SK-N-SH (cell line): ENCODE data around the gene DR1. TPM values are rescaled to one million over a fixed set of nuclear protein-coding genes. Genes with fewer than 3 reads are reported as not detected.

ENCODE experiments used
- CTCF ChIA-PET: fragments of 300-600, 350-600 bp; formaldehyde crosslinking; extraction: SDS; loops from one replicate; lab custom pipeline; 2021; lab: Yijun Ruan, JAX
- POLR2A ChIA-PET: fragments of 350-600 bp; sonication (Branson Sonifier 250); formaldehyde crosslinking; extraction: SDS; loops from one replicate; lab custom pipeline; 2020; ENCODE audit warnings: antibody characterized with exemption, inconsistent platforms; lab: Yijun Ruan, JAX
- DNase-seq: peaks from one replicate; pipeline ENCODE4 v3.0.0; 2012
- H2AFZ ChIP-seq: fragments of 200-600 bp; sonication (generic); 2 replicates; pipeline ENCODE4 v1.8.1; 2016; ENCODE audit warnings: antibody characterized with exemption, mild to moderate bottlenecking, low read depth
- H3F3A ChIP-seq: fragments of 200-600 bp; sonication (generic); replicated peaks from 2 replicates; pipeline ENCODE3; 2016; ENCODE audit warnings: antibody characterized with exemption, mild to moderate bottlenecking; ENCODE audit not compliant: insufficient read depth
- H3K27ac ChIP-seq, 2 experiments: fragments of 200-500 bp in 1 of 2; fragments of 200-600 bp in 1 of 2; sonication (Bioruptor generic) in 1 of 2; sonication (generic), shearing (Covaris generic) in 1 of 2; 2 replicates each; pipeline versions ENCODE4 v1.5.1 to v1.6.1; 2014 to 2016; ENCODE audit warnings: low read depth in 2 of 2, inconsistent platforms in 1 of 2, low read length in 1 of 2, mild to moderate bottlenecking in 1 of 2, mixed read lengths in 1 of 2
- H3K27me3 ChIP-seq: fragments of 200-600 bp; sonication (generic), shearing (Covaris generic); 2 replicates; pipeline ENCODE4 v1.6.1; 2016; ENCODE audit warnings: mixed run types; ENCODE audit not compliant: insufficient read depth
- H3K36me3 ChIP-seq, 2 experiments: fragments of 200-500 bp in 1 of 2; fragments of 200-600 bp in 1 of 2; sonication (Bioruptor generic) in 1 of 2; sonication (generic) in 1 of 2; replicated peaks in 1 of 2; 2 replicates each; pipeline versions ENCODE3 to v1.5.1; 2014 to 2016; ENCODE audit warnings: low read length in 1 of 2, mild to moderate bottlenecking in 1 of 2; ENCODE audit not compliant: insufficient read depth in 2 of 2, control insufficient read depth in 1 of 2
- H3K4me1 ChIP-seq, 2 experiments: fragments of 200-500 bp in 1 of 2; fragments of 200-600 bp in 1 of 2; sonication (Bioruptor generic) in 1 of 2; sonication (generic), shearing (Covaris generic) in 1 of 2; 2 replicates each; pipeline versions ENCODE4 v1.5.1 to v1.6.1; 2014 to 2016; ENCODE audit warnings: low read depth in 1 of 2, low read length in 1 of 2, mixed run types in 1 of 2; ENCODE audit not compliant: insufficient read depth in 2 of 2, control insufficient read depth in 1 of 2
- H3K4me2 ChIP-seq: fragments of 200-600 bp; sonication (generic), shearing (Covaris generic); 2 replicates; pipeline ENCODE4 v1.6.1; 2017; ENCODE audit warnings: mixed run types
- H3K4me3 ChIP-seq, 2 experiments: fragments of 200-500 bp in 1 of 2; fragments of 200-600 bp in 1 of 2; sonication (Bioruptor generic) in 1 of 2; sonication (generic), shearing (Covaris generic) in 1 of 2; 2 replicates each; pipeline versions ENCODE4 v1.5.1 to v1.8.1; 2014 to 2016; ENCODE audit warnings: low read depth in 2 of 2, inconsistent platforms in 1 of 2, low read length in 1 of 2, mild to moderate bottlenecking in 1 of 2, mixed read lengths in 1 of 2, moderate library complexity in 1 of 2
- H3K79me2 ChIP-seq: fragments of 200-600 bp; sonication (generic); 2 replicates; pipeline ENCODE4 v1.8.1; 2017; ENCODE audit warnings: mild to moderate bottlenecking; ENCODE audit not compliant: insufficient read depth
- H3K9ac ChIP-seq: fragments of 200-600 bp; sonication (generic); 2 replicates; pipeline ENCODE4 v1.6.1; 2017; ENCODE audit warnings: mixed run types
- H3K9me2 ChIP-seq: fragments of 200-600 bp; sonication (generic); 2 replicates; pipeline ENCODE4 v1.6.1; 2017; ENCODE audit warnings: mixed run types
- H3K9me3 ChIP-seq: fragments of 200-600 bp; sonication (generic); 2 replicates; pipeline ENCODE4 v1.6.1; 2017; ENCODE audit warnings: mixed run types, mild to moderate bottlenecking, moderate library complexity
- H4K20me1 ChIP-seq: fragments of 200-600 bp; sonication (generic); 2 replicates; pipeline ENCODE4 v1.6.1; 2017; ENCODE audit warnings: mild to moderate bottlenecking, mixed run types; ENCODE audit not compliant: insufficient read depth
- CTCF ChIP-seq: fragments of 200-600 bp; sonication (generic); IDR thresholded peaks from 2 replicates; pipeline ENCODE4 v1.6.1; 2017; ENCODE audit warnings: antibody characterized with exemption, mild to moderate bottlenecking, moderate library complexity
- FOXJ3 ChIP-seq: sonication (generic); formaldehyde crosslinking; IDR thresholded peaks from 2 replicates; pipeline ENCODE4 v1.5.1; 2020; ENCODE audit warnings: mild to moderate bottlenecking, missing genetic modification reagents
- GABPA ChIP-seq: IDR thresholded peaks from 2 replicates; pipeline ENCODE4 v1.4.0; 2012; ENCODE audit warnings: low read depth, mild to moderate bottlenecking
- MAX ChIP-seq: IDR thresholded peaks from 2 replicates; pipeline ENCODE4 v1.4.0; 2012; ENCODE audit warnings: low read depth
- NFIC ChIP-seq: IDR thresholded peaks from 2 replicates; pipeline ENCODE4 v1.4.0; 2012; ENCODE audit warnings: borderline replicate concordance
- NRF1 ChIP-seq: IDR thresholded peaks from 2 replicates; pipeline ENCODE4 v1.6.1; 2012; ENCODE audit warnings: low read depth, mild to moderate bottlenecking, low read length
- SIN3A ChIP-seq: IDR thresholded peaks from 2 replicates; pipeline ENCODE4 v1.6.1; 2012; ENCODE audit warnings: low read depth, mild to moderate bottlenecking, low read length, moderate library complexity, borderline replicate concordance
- TAF1 ChIP-seq: IDR thresholded peaks from 2 replicates; pipeline ENCODE4 v1.6.1; 2012; ENCODE audit warnings: low read depth, mild to moderate bottlenecking, low read length, moderate library complexity, borderline replicate concordance
- USF1 ChIP-seq: IDR thresholded peaks from 2 replicates; pipeline ENCODE4 v1.4.0; 2012; ENCODE audit warnings: low read depth, borderline replicate concordance
- YY1 ChIP-seq: IDR thresholded peaks from 2 replicates; pipeline ENCODE4 v1.4.0; 2012; ENCODE audit warnings: low read depth, mild to moderate bottlenecking
- WGBS: methylation state at CpG from one replicate; pipeline ENCODE4 v1.1.6; 2017; ENCODE audit warnings: low lambda C conversion rate; 5-methylcytosine and 5-hydroxymethylcytosine counted together
- polyA plus RNA-seq, 3 experiments: library from polyadenylated mRNA; depleted of rRNA; stranded (reverse); fragments of >200 nt; gene quantifications; 2 replicates each; pipeline ENCODE4 v1.2.3, GENCODE V29; 2012

The DR1 gene
- polyA plus RNA-seq, 1 of the 3 experiments (the other 2 are of a cell fraction): 12.8 TPM

- ChIA-PET POLR2A (no interaction called here), CTCF (interaction anchor here (0.6 to 2.2 kb wide), 2 partner anchors 10 to 511 kb away, joined by 3 to 6 read pairs; no protein-coding TSS in a partner anchor)
- TF ChIP-seq GABPA (no peak), USF1 (no peak), NRF1 (no peak), CTCF (no peak), YY1 (no peak), FOXJ3 (CRISPR knock-in tag) (no peak), NFIC (no peak), SIN3A (no peak)
- H4K20me1 ChIP-seq: no peaks in the 10 kb centered on the region
- H3F3A ChIP-seq: no peaks in the 10 kb centered on the region
- H3K79me2 ChIP-seq: no peaks in the 10 kb centered on the region
- no peak overlapping the region for H3K4me3 ChIP-seq
- no peak overlapping the region for H3K9ac ChIP-seq
- H3K4me2 ChIP-seq: no peak overlapping the region
- no peaks in the 10 kb centered on the region for H3K9me3 ChIP-seq
- H3K27me3 ChIP-seq: no peaks in the 10 kb centered on the region
- DNase-seq: no peak
- no peaks in the 10 kb centered on the region for H3K4me1 ChIP-seq
- H3K27ac ChIP-seq: no peak overlapping the region
- no peaks in the 10 kb centered on the region for H3K9me2 ChIP-seq
- H2AFZ ChIP-seq: no peak overlapping the region
- no peaks in the 10 kb centered on the region for H3K36me3 ChIP-seq
- WGBS: 95% methylated on average over 2 of the region's 2 CpGs
These were observed 27.8 kb upstream of the DR1 start for GRCh38 chr1:93317943-93318342.

GRCh38 chr1:93321720-93322119, 24.0 kb upstream of the DR1 start:
- POLR2A ChIA-PET: no interaction called here
- H3K9ac ChIP-seq: no peak overlapping the region
- no peaks in the 10 kb centered on the region for H3K9me3 ChIP-seq
- CTCF ChIA-PET: no interaction called here
- no peak overlapping the region for H3K4me3 ChIP-seq
- no peak overlapping the region for H3K4me2 ChIP-seq
- WGBS: 94% methylated on average over 1 of the region's 1 CpG
- TF ChIP-seq GABPA: no peak
- TF ChIP-seq FOXJ3 (CRISPR knock-in tag): no peak
- no peak overlapping the region for H3K27ac ChIP-seq
- H3K27me3 ChIP-seq: no peaks in the 10 kb centered on the region
- no peaks in the 10 kb centered on the region for H3F3A ChIP-seq
- no peaks in the 10 kb centered on the region for H3K36me3 ChIP-seq
- no peaks in the 10 kb centered on the region for H4K20me1 ChIP-seq
- DNase-seq: no peak
- H2AFZ ChIP-seq: no peak overlapping the region
- H3K4me1 ChIP-seq: 0 out of 4 replicates have a peak, but pooled peaks cover 0 to 9% of the 10 kb centered on the region in 2 experiments
- H3K79me2 ChIP-seq: no peaks in the 10 kb centered on the region
- no peaks in the 10 kb centered on the region for H3K9me2 ChIP-seq

GRCh38 chr1:93322349-93322748, 23.4 kb upstream of the DR1 start:
- no peaks in the 10 kb centered on the region for H3K36me3 ChIP-seq
- no peak overlapping the region for H3K4me2 ChIP-seq
- ChIA-PET POLR2A (no interaction called here), CTCF (interaction anchor here (2.8 kb wide), 1 partner anchor 19 kb away, joined by 25 read pairs; no protein-coding TSS in a partner anchor)
- no peaks in the 10 kb centered on the region for H3K79me2 ChIP-seq
- no peaks in the 10 kb centered on the region for H3K9me2 ChIP-seq
- TF ChIP-seq MAX (no peak), TAF1 (no peak)
- no peak overlapping the region for H3K9ac ChIP-seq
- WGBS: 95% methylated on average over 3 of the region's 3 CpGs
- H3K27me3 ChIP-seq: no peaks in the 10 kb centered on the region
- H4K20me1 ChIP-seq: no peaks in the 10 kb centered on the region
- H3F3A ChIP-seq: no peaks in the 10 kb centered on the region
- H3K9me3 ChIP-seq: no peaks in the 10 kb centered on the region
- no peak for DNase-seq
- H3K27ac ChIP-seq: no peak overlapping the region
- 0 out of 4 replicates have a peak, but pooled peaks cover 0 to 9% of the 10 kb centered on the region in 2 experiments for H3K4me1 ChIP-seq
- no peak overlapping the region for H3K4me3 ChIP-seq
- H2AFZ ChIP-seq: no peak overlapping the region
